GM12891 (cell line): ENCODE results near the gene PIK3AP1.

Experiments used
- POLR2A ChIP-seq: IDR thresholded peaks from 2 replicates; pipeline ENCODE4 v1.6.1; 2011; ENCODE audit warnings: low read depth, low read length, control low read depth
- POLR2AphosphoS5 ChIP-seq: IDR thresholded peaks from 2 replicates; pipeline ENCODE4 v1.6.1; 2011; ENCODE audit warnings: low read depth, low read length, control low read depth
- POU2F2 ChIP-seq: IDR thresholded peaks from 2 replicates; pipeline ENCODE4 v1.6.1; 2011; ENCODE audit warnings: low read depth, mild to moderate bottlenecking, control low read depth, low read length, moderate library complexity
- TAF1 ChIP-seq: IDR thresholded peaks from 2 replicates; pipeline ENCODE4 v1.6.1; 2011; ENCODE audit warnings: low read depth, low read length, control low read depth

- TF ChIP-seq POLR2AphosphoS5 (no peak), POLR2A (no peak), TAF1 (no peak), POU2F2 (no peak)
Observed at GRCh38 chr10:96697438-96697837, 22.9 kb downstream of the PIK3AP1 start.
